Fibroblast of villous mesenchyme (primary cell): ENCODE results near the gene UBE2D1. TPM values are rescaled to one million over a fixed set of nuclear protein-coding genes. Genes with fewer than 3 reads are reported as not detected.

Experiments used
- DNase-seq: peaks from one replicate; pipeline ENCODE4 v3.0.0-alpha.2; 2010; ENCODE audit warnings: low read depth
- H3K4me3 ChIP-seq: 2 replicates; pipeline ENCODE4 v1.5.1; 2011; ENCODE audit warnings: low read depth, mild to moderate bottlenecking, low read length
- CTCF ChIP-seq: IDR thresholded peaks from 2 replicates; pipeline ENCODE4 v1.5.1; 2012; ENCODE audit warnings: low read depth, mild to moderate bottlenecking, low read length; ENCODE audit not compliant: insufficient read depth
- total RNA-seq: library from RNA; depleted of rRNA; stranded (reverse); fragments of >200 nt; gene quantifications from 2 replicates; pipeline ENCODE4 v1.2.3, GENCODE V29; 2012

UBE2D1 gene
- total RNA-seq, 1 donor = 27.6 TPM

DNA sequence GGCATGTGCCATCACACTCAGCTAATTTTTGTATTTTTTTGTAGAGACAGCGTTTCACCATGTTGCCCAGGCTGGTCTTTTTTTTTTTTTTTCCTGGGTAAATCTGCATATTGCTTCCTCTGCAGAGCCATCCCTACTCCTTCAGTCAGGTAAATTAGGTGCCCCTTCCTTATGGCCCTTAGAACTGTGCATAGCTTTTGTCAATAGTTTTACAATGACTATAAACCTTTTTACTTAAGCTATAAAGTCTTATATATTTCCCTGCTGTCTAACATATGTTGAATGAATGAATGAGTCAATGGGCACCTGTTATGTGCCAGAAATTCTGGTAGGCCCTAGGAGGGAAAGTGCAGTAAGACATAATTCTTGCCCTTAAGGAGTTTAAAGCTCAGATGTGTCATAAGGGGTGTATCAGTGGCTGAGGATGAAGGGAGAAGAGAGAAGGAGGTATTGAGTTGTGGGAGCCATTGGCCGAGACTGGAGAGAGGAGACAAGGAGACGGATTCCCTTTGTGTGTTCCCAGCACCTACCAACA, 30.6 kb upstream of the UBE2D1 start:
- H3K4me3 ChIP-seq = no peak overlapping the region
- TF ChIP-seq CTCF = no peak
- DNase-seq = no peak

DNA sequence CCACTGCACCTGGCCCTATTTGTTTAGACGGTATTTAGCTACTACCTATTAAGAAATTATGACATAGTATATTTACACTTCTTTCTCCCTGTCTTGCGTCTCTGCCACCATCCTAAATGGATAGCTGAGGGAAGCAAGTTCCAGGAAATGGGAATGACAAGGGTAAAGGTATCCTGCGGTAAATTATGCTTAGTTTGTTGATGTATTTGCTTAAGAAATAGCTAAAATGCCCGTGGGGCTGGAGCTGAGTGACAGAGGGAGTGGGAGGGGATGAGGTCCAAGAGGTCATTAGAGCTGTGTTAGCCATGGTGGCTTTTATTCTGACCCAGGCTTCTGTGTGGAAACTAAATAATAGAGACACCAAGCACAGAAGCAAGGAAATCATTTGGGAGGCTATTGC, 29.0 kb upstream of the UBE2D1 start:
- no peak for TF ChIP-seq CTCF
- H3K4me3 ChIP-seq = no peak overlapping the region

GRCh38 chr10:58307676-58308075, 27.1 kb upstream of the UBE2D1 start:
- TF ChIP-seq CTCF = no peak
- H3K4me3 ChIP-seq = no peak overlapping the region

More for the DNA sequence above, 29.0 kb upstream of the UBE2D1 start:
- no peak for DNase-seq

GRCh38 chr10:58311026-58311425, 23.8 kb upstream of the UBE2D1 start:
- TF ChIP-seq CTCF = no peak
- no peak overlapping the region for H3K4me3 ChIP-seq
- no peak for DNase-seq

More at GRCh38 chr10:58307676-58308075, 27.1 kb upstream of the UBE2D1 start:
- DNase-seq = no peak

GRCh38 chr10:58316874-58317273, 17.9 kb upstream of the UBE2D1 start:
- TF ChIP-seq CTCF = no peak
- H3K4me3 ChIP-seq = no peak overlapping the region
- no peak for DNase-seq

- DNase-seq = peak; percentile 67
- H3K4me3 ChIP-seq = no peak overlapping the region
- no peak for TF ChIP-seq CTCF
Observed at GRCh38 chr10:58318346-58318745, 16.5 kb upstream of the UBE2D1 start.

DNA sequence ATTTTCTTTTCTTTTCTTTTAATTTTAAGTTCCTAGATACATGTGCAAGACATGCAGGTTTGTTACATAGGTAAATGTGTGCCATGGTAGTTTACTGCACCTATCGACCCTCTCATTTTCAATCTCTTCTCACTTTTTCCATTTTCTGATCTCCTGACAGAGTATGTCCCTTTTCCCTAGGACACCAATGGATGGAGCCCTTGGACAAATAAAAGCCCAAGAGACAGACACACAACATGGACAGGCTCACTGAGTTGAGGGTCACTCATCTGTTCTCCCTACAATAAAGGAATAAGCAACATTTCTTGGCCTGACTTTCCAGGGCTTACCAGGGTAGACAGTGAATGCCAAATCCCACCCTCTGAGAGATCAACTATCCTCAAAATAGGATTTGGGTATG, 15.2 kb upstream of the UBE2D1 start:
- no peak overlapping the region for H3K4me3 ChIP-seq
- DNase-seq = peak; percentile 16
- TF ChIP-seq CTCF = no peak
